GM15510 (cell line): Measurements from ENCODE around the gene EEPD1.

Source experiments
- POLR2A ChIP-seq: IDR thresholded peaks from 3 replicates; pipeline ENCODE4 v1.6.1; 2011; ENCODE audit warnings: borderline replicate concordance; ENCODE audit not compliant: insufficient read length; ENCODE audit errors: extremely low read depth

Gene EEPD1

GRCh38 chr7:36167403-36168050 lies 14.5 kb downstream of the EEPD1 start:
- TF ChIP-seq POLR2A: no peak

GRCh38 chr7:36171503-36171902 lies 18.4 kb downstream of the EEPD1 start:
- no peak for TF ChIP-seq POLR2A

- no peak for TF ChIP-seq POLR2A
These were observed 22.8 kb downstream of the EEPD1 start for GRCh38 chr7:36175886-36176285.

GRCh38 chr7:36176697-36177096 lies 23.6 kb downstream of the EEPD1 start:
- TF ChIP-seq POLR2A: no peak

GRCh38 chr7:36180121-36180520 lies 27.1 kb downstream of the EEPD1 start:
- TF ChIP-seq POLR2A: no peak

GRCh38 chr7:36181668-36182067 lies 28.6 kb downstream of the EEPD1 start:
- no peak for TF ChIP-seq POLR2A

- no peak for TF ChIP-seq POLR2A
These were observed 30.0 kb downstream of the EEPD1 start for GRCh38 chr7:36182854-36183604.

- TF ChIP-seq POLR2A: no peak
These were observed 32.0 kb downstream of the EEPD1 start for GRCh38 chr7:36185092-36185491.

- TF ChIP-seq POLR2A: no peak
These were observed 32.7 kb downstream of the EEPD1 start for GRCh38 chr7:36185756-36186155.

GRCh38 chr7:36186359-36187121 lies 33.5 kb downstream of the EEPD1 start:
- no peak for TF ChIP-seq POLR2A

GRCh38 chr7:36188266-36188665 lies 35.2 kb downstream of the EEPD1 start:
- no peak for TF ChIP-seq POLR2A

GRCh38 chr7:36188906-36189305 lies 35.9 kb downstream of the EEPD1 start:
- no peak for TF ChIP-seq POLR2A

- TF ChIP-seq POLR2A: no peak
These were observed 37.6 kb downstream of the EEPD1 start for GRCh38 chr7:36190447-36191291.

- TF ChIP-seq POLR2A: no peak
These were observed 38.4 kb downstream of the EEPD1 start for GRCh38 chr7:36191292-36191920.
